ENCODE measurements around the gene OR14A2. TPM values are rescaled to one million over a fixed set of nuclear protein-coding genes. Genes with fewer than 3 reads are reported as not detected.
"Not testable (repeated sequence)": the region's sequence is repeated elsewhere in the genome, so short reads cannot be mapped to it uniquely, and the experiment has no call there.

The OR14A2 gene
- total RNA-seq, 4 donors from 2014 or later: not detected

DNA sequence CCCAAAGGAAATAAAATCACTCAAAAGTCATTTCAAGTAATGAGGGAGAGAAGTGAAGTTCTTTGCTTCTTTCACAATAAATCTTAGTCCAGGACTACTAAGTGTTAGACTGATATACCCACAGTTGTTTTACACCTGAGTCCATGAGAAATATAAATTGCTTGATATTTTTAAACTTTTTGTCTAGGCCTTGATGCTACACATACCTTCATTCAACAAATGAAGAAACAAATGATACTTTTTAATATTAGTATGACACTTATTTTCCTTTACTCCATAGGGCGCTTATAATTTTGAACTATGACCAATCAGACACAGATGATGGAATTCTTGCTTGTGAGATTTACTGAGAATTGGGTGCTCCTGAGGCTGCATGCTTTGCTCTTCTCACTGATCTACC, 9.6 kb downstream of the OR14A2 start, which contains the start of gene OR14K1:
TSS of gene OR14K1 (plus strand) at position 301 of the 400 bp plus-strand sequence. CDS start at position 301, 0 bp downstream.
- 95 to 100% methylated on average over 1 of the region's 1 CpG for WGBS, 2 donors (ENCODE audit: low coverage in 1 of 2)
- Histone ChIP-seq H3K27ac (no peak within 1 kb of the TSS), H3K4me3 (no peak within 1 kb of the TSS), H3K4me1 (no peaks in the 10 kb centered on the region), H3K27me3 (no peaks in the 10 kb centered on the region), H3K36me3 (no peaks in the 10 kb centered on the region), H3K9me3 (no peaks in the 10 kb centered on the region)
- in situ Hi-C loops (cut with MboI; ENCODE audit: low pct_ligation_motif_present in 1 of 4, low pct_unique_long_range_greater_than_20kb in 1 of 4, low sequenced_read_pairs in 3 of 4): no loop called here
- intact Hi-C loops (cut with DNase I; ENCODE audit: low total_unique reads): no loop called here
- TF ChIP-seq CTCF (IDR thresholded peaks at IDR 0.05) (no peak), POLR2AphosphoS5 (IDR thresholded peaks at IDR 0.05) (no peak), POLR2A (IDR thresholded peaks at IDR 0.05) (no peak), EP300 (IDR thresholded peaks at IDR 0.05; ENCODE audit: low read depth) (no peak)
- DNase-seq: no peak

GRCh38 chr1:247721222-247721621, 26.7 kb downstream of the OR14A2 start:
- no peak for TF ChIP-seq EP300 (IDR thresholded peaks at IDR 0.05; ENCODE audit: low read depth)
- no peak for TF ChIP-seq POLR2AphosphoS5 (IDR thresholded peaks at IDR 0.05)
- no peak for TF ChIP-seq CTCF (IDR thresholded peaks at IDR 0.05)
- TF ChIP-seq POLR2A (IDR thresholded peaks at IDR 0.05): no peak
- no peaks in the 10 kb centered on the region for H3K27me3 ChIP-seq
- no peaks in the 10 kb centered on the region for H3K9me3 ChIP-seq
- H3K36me3 ChIP-seq: no peaks in the 10 kb centered on the region
- no peaks in the 10 kb centered on the region for H3K4me1 ChIP-seq
- in situ Hi-C loops (cut with MboI; ENCODE audit: low pct_ligation_motif_present in 1 of 4, low pct_unique_long_range_greater_than_20kb in 1 of 4, low sequenced_read_pairs in 3 of 4) (no loop called here), intact Hi-C loops (cut with DNase I; ENCODE audit: low total_unique reads) (no loop called here)
- no peak overlapping the region for H3K4me3 ChIP-seq
- WGBS, 2 donors (ENCODE audit: low coverage in 1 of 2): 93 to 96% methylated on average over 4 of the region's 4 CpGs
- DNase-seq: no peak
- no peak overlapping the region for H3K27ac ChIP-seq

DNA sequence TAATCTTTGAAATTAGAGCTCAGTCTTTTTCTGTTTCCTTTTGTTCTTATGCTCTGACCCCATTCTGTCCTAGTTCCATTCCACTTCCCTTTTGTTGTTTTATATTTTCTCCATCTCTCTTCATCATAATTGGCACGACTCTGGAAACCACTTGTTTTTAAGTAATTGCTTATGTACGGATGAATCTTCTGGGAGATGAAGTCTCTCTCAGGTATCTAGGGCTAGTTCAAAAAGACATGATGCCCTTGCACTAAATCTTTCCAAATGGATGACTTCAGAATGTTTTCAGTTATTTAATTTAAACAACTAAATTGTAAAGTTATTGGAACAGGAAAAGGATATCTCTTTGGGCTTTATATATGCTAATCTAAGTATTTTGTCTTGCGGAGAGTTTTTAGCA, 31.4 kb downstream of the OR14A2 start, which contains the start of gene OR6F1:
TSS of gene OR6F1 (minus strand) at position 101 of the 400 bp plus-strand sequence. CDS start 3,891 bp downstream, outside the sequence.
- Histone ChIP-seq H3K9me3 (no peaks in the 10 kb centered on the region), H3K27ac (no peak within 1 kb of the TSS), H3K4me1 (no peaks in the 10 kb centered on the region), H3K36me3 (no peaks in the 10 kb centered on the region), H3K27me3 (no peaks in the 10 kb centered on the region), H3K4me3 (no peak within 1 kb of the TSS)
- intact Hi-C loops (cut with DNase I; ENCODE audit: low total_unique reads) (no loop called here), in situ Hi-C loops (cut with MboI; ENCODE audit: low pct_ligation_motif_present in 1 of 4, low pct_unique_long_range_greater_than_20kb in 1 of 4, low sequenced_read_pairs in 3 of 4) (no loop called here)
- WGBS, 2 donors (ENCODE audit: low coverage in 1 of 2): 89 to 94% methylated on average over 3 of the region's 3 CpGs
- DNase-seq: no peak
- TF ChIP-seq EP300 (IDR thresholded peaks at IDR 0.05; ENCODE audit: low read depth): no peak
- TF ChIP-seq POLR2AphosphoS5 (IDR thresholded peaks at IDR 0.05): no peak
- no peak for TF ChIP-seq CTCF (IDR thresholded peaks at IDR 0.05)
- TF ChIP-seq POLR2A (IDR thresholded peaks at IDR 0.05): no peak

GRCh38 chr1:247713753-247714152, 34.2 kb downstream of the OR14A2 start:
- no peaks in the 10 kb centered on the region for H3K4me1 ChIP-seq
- no peak for DNase-seq
- H3K27ac ChIP-seq: no peak overlapping the region
- intact Hi-C loops (cut with DNase I; ENCODE audit: low total_unique reads): no loop called here
- no peaks in the 10 kb centered on the region for H3K36me3 ChIP-seq
- 94 to 96% methylated on average over 7 of the region's 7 CpGs for WGBS, 2 donors (ENCODE audit: low coverage in 1 of 2)
- in situ Hi-C loops (cut with MboI; ENCODE audit: low pct_ligation_motif_present in 1 of 4, low pct_unique_long_range_greater_than_20kb in 1 of 4, low sequenced_read_pairs in 3 of 4): no loop called here
- TF ChIP-seq EP300 (IDR thresholded peaks at IDR 0.05; ENCODE audit: low read depth): no peak
- TF ChIP-seq POLR2AphosphoS5 (IDR thresholded peaks at IDR 0.05): no peak
- TF ChIP-seq POLR2A (IDR thresholded peaks at IDR 0.05): no peak
- TF ChIP-seq CTCF (IDR thresholded peaks at IDR 0.05): no peak
- no peak overlapping the region for H3K4me3 ChIP-seq
- no peaks in the 10 kb centered on the region for H3K27me3 ChIP-seq
- H3K9me3 ChIP-seq: no peaks in the 10 kb centered on the region

GRCh38 chr1:247710681-247711080, 37.3 kb downstream of the OR14A2 start:
- H3K36me3 ChIP-seq; intact Hi-C loops (cut with DNase I; ENCODE audit: low total_unique reads); DNase-seq; H3K27me3 ChIP-seq; H3K9me3 ChIP-seq; H3K4me1 ChIP-seq; in situ Hi-C loops (cut with MboI; ENCODE audit: low pct_ligation_motif_present in 1 of 4, low pct_unique_long_range_greater_than_20kb in 1 of 4, low sequenced_read_pairs in 3 of 4); H3K4me3 ChIP-seq; H3K27ac ChIP-seq: not testable (repeated sequence)
- whole genome bisulfite sequencing, 2 donors (ENCODE audit: low coverage in 1 of 2): 98 to 100% methylated on average over 1 to 8 of the region's 8 CpGs

All from transverse colon (tissue), 4 donors.